HepG2 (cell line): ENCODE data around the gene GNAI2. TPM values are rescaled to one million over a fixed set of nuclear protein-coding genes. Genes with fewer than 3 reads are reported as not detected.

Experiments
- BCL6 ChIP-seq: IDR thresholded peaks from 2 replicates; pipeline ENCODE4 v1.6.1; 2016; ENCODE audit warnings: missing genetic modification reagents, missing compliant biosample characterization
- HMGA1 ChIP-seq: sonication (generic); formaldehyde crosslinking; conservative IDR thresholded peaks from 2 replicates; pipeline ENCODE4 v1.4.0; 2020; ENCODE audit warnings: missing genetic modification reagents
- ISL2 ChIP-seq: sonication (generic); formaldehyde crosslinking; IDR thresholded peaks from 2 replicates; pipeline ENCODE4 v1.5.0; 2020; ENCODE audit warnings: missing genetic modification reagents
- KAT8 ChIP-seq: IDR thresholded peaks from 2 replicates; pipeline ENCODE4 v1.6.1; 2016; ENCODE audit warnings: missing genetic modification reagents, missing compliant biosample characterization
- MYC ChIP-seq: sonication (generic); formaldehyde crosslinking; IDR thresholded peaks from 2 replicates; pipeline ENCODE4 v1.9.0; 2021; ENCODE audit warnings: missing genetic modification reagents, borderline replicate concordance
- NFRKB ChIP-seq: fragments of 450-650 bp; IDR thresholded peaks from 2 replicates; pipeline ENCODE4 v1.6.1; 2017
- NR2F2 ChIP-seq: IDR thresholded peaks from 2 replicates; pipeline ENCODE4 v1.6.1; 2012; ENCODE audit warnings: low read depth, inconsistent platforms, borderline replicate concordance
- POLR2A ChIP-seq, 2 experiments: IDR thresholded peaks; 2 replicates each; pipeline ENCODE4 v1.6.1; 2011; ENCODE audit warnings: low read depth in 2 of 2, low read length in 2 of 2, mild to moderate bottlenecking in 1 of 2, moderate library complexity in 1 of 2; ENCODE audit not compliant: insufficient read depth in 1 of 2
- TCF7 ChIP-seq: sonication (generic); IDR thresholded peaks from 2 replicates; pipeline ENCODE4 v1.6.1; 2016; ENCODE audit warnings: antibody characterized with exemption, low read depth
- ZBTB40 ChIP-seq, 2 experiments: fragments of 450-650 bp in 1 of 2; sonication (generic) in 1 of 2; formaldehyde crosslinking in 1 of 2; IDR thresholded peaks; 2 replicates each; pipeline versions ENCODE4 v1.6.1 to v1.8.0; 2016 to 2022; ENCODE audit warnings: antibody characterized with exemption in 1 of 2, mild to moderate bottlenecking in 1 of 2, missing genetic modification reagents in 1 of 2
- ZBTB7B ChIP-seq: sonication (generic); formaldehyde crosslinking; IDR thresholded peaks from 2 replicates; pipeline ENCODE4 v1.4.0; 2020; ENCODE audit warnings: missing genetic modification reagents
- ZFYVE20 ChIP-seq: sonication (generic); formaldehyde crosslinking; IDR thresholded peaks from 2 replicates; pipeline ENCODE4 v1.8.0; 2023; ENCODE audit warnings: low read depth, mild to moderate bottlenecking, moderate library complexity, missing genetic modification reagents, borderline replicate concordance
- ZNF362 ChIP-seq: sonication (generic); formaldehyde crosslinking; IDR thresholded peaks from 2 replicates; pipeline ENCODE4 v1.4.0; 2020; ENCODE audit warnings: missing genetic modification reagents, mild to moderate bottlenecking, borderline replicate concordance
- ZNF567 ChIP-seq: sonication (generic); formaldehyde crosslinking; IDR thresholded peaks from 2 replicates; pipeline ENCODE4 v1.8.1; 2023; ENCODE audit warnings: mild to moderate bottlenecking, missing genetic modification reagents, borderline replicate concordance
- ZNF569 ChIP-seq: sonication (generic); formaldehyde crosslinking; IDR thresholded peaks from 2 replicates; pipeline ENCODE4 v1.5.0; 2020; ENCODE audit warnings: mild to moderate bottlenecking, missing genetic modification reagents, moderate library complexity, borderline replicate concordance
- ZNF597 ChIP-seq: sonication (generic); formaldehyde crosslinking; IDR thresholded peaks from 2 replicates; pipeline ENCODE4 v1.5.0; 2020; ENCODE audit warnings: missing genetic modification reagents
- ZNF713 ChIP-seq: sonication (generic); formaldehyde crosslinking; IDR thresholded peaks from 2 replicates; pipeline ENCODE4 v1.4.0; 2020; ENCODE audit warnings: mild to moderate bottlenecking, missing genetic modification reagents
- ZNF766 ChIP-seq: sonication (generic); formaldehyde crosslinking; IDR thresholded peaks from 2 replicates; pipeline ENCODE4 v1.5.0; 2020; ENCODE audit warnings: missing genetic modification reagents, borderline replicate concordance
- polyA plus RNA-seq, 8 experiments: library from polyadenylated mRNA; depleted of rRNA in 3 of 8; stranded (reverse) in 7 of 8; unstranded in 1 of 8; fragments of >200 nt; fragmentation: Illumina TruSeq in 4 of 8; extraction: Trizol in 4 of 8; gene quantifications; 2 replicates each; pipeline versions ENCODE4 v1.2.1 to v1.2.3, GENCODE V29; 2011 to 2016; ENCODE audit warnings: low read depth in 4 of 8, missing spikeins in 1 of 8, mixed read lengths in 1 of 8; ENCODE audit not compliant: insufficient read depth in 1 of 8
- total RNA-seq, 5 experiments: library from RNA; depleted of rRNA; stranded (reverse); fragments of >200 nt; fragmentation: Illumina TruSeq; extraction: Trizol; gene quantifications; 2 replicates each; pipeline ENCODE4 v1.2.3, GENCODE V29; 2016; ENCODE audit warnings: low read depth in 1 of 5

Gene GNAI2
- total and polyA plus RNA-seq, 2 of the 13 experiments (the other 11 are each of a cell fraction or from before 2014, with no cell fraction given), result 51.1 to 66.2 TPM

- TF ChIP-seq HMGA1 (CRISPR knock-in tag) (no peak), ZBTB7B (CRISPR knock-in tag) (no peak), ZBTB40 (IDR thresholded peaks at IDR 0.05) (no peak), ZBTB40 (CRISPR knock-in tag; IDR thresholded peaks at IDR 0.05) (no peak), ZNF766 (no peak), NFRKB (no peak), BCL6 (CRISPR knock-in tag) (no peak), ZNF362 (CRISPR knock-in tag) (no peak), MYC (CRISPR knock-in tag) (no peak), ZNF713 (no peak), NR2F2 (no peak), TCF7 (no peak), POLR2A (IDR thresholded peaks at IDR 0.05; ENCODE audit: insufficient read depth in 1 of 2, low read depth in 2 of 2, low read length in 2 of 2) (peak in 1 of 2 experiments; percentile 0; a peak in 1 of 4 replicates), ZNF597 (no peak), ZNF567 (CRISPR knock-in tag) (no peak), KAT8 (CRISPR knock-in tag) (no peak), ZNF569 (CRISPR knock-in tag) (no peak), ISL2 (CRISPR knock-in tag) (no peak), ZFYVE20 (CRISPR knock-in tag) (no peak)
Measured at GRCh38 chr3:50202353-50203112, 33.5 kb upstream of the GNAI2 start (continued).
